Stimulated activated CD4-positive, alpha-beta T cell treated with anti-CD3 and anti-CD28 coated beads, Interleukin-4, amount 100 ng/mL, for 48 hours (primary cell): ENCODE measurements around the gene ACTBL2.
"Not testable (repeated sequence)": the region's sequence is repeated elsewhere in the genome, so short reads cannot be mapped to it uniquely, and the experiment has no call there.

ENCODE experiments used
- DNase-seq, 2 donors: peaks; one replicate each; pipeline ENCODE4 v3.0.0-alpha.2; 2020; ENCODE audit warnings: low read depth in 2 of 2

The ACTBL2 gene

DNA sequence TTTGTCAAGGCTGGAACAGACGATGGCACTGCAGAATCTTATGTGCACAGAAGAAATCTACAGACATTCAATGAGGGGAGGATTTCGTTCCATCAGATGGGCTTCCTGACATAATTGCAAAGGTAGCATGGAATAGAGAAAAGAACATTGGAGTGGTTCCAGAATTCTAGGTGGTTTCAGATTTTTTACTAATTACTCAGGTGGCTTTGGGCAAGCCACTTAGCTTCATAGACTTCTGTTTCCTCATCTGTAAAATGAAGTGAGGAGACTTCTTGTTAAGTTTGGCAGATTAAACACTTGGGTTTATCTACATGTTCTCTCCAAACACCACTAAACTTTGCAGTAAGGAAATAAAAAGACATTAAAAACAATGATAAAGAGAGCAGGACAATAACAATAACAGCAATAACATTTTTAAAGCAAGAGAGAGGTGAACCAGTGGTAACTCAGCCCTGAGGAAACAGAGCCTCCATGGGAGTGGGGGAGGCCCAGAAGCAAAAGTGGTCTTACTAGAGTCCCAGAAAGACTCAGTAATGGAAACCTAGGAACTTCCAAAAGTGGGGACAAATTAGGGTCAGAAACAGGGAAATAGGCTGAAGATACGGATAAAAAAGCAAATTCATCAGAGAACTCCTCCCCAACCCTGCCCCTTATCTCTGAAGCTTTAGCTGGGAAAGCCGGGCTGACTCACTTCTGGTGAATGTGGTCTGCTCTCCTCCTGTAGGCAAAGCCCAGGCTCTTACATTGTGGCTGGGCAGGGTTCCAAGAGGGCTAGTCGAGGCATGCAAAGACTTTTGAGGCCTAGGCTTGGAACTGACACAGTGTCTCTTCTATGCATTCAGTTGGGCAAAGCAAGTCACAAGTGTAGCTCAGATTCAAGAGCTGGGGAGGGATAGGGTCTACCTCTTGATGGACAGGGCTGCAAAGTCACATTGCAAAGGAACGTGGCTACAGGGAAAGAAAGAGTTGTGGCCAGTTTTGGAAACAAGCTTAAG, 11.8 kb upstream of the ACTBL2 start:
- peak; percentile 37 to 56 for DNase-seq

DNA sequence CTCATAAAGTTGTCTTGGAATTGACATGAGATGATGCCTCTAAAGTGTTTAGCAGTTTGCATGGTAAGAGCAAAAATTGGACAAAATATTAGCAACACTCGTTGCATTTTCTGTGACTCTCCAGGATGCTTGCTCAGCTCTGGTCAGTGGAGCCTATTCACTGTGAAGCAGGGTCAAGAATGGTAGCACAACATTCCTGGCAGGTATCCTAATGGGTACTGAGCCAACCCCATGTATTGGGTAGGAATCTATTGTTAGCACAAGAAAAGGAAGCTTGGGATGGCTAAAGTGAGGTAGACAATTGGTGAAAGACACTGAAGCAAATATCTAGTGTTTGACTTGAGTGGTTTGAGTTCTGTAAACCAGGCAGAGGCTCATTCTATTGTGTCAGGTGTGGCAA, 10.4 kb upstream of the ACTBL2 start:
- DNase-seq = no peak

DNA sequence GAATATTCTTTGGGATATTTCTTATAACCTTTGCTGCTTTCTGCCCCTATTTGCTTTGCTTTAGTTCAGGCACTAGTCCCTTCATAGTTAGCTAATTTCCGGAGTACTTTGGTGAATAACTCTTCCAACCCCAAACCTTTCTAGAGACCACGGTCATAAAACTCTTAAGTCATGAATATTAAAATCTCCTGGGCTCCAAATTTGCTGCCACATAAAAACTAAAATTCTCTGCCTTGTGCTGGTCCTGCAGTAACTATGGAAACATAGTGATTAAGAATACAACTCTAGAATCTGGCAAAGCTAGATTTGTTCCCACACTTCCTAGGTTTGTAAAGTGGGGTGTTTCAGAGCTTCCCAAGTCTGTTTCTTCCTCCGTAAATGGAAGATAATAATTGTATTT, 10.0 kb upstream of the ACTBL2 start:
- no peak for DNase-seq

DNA sequence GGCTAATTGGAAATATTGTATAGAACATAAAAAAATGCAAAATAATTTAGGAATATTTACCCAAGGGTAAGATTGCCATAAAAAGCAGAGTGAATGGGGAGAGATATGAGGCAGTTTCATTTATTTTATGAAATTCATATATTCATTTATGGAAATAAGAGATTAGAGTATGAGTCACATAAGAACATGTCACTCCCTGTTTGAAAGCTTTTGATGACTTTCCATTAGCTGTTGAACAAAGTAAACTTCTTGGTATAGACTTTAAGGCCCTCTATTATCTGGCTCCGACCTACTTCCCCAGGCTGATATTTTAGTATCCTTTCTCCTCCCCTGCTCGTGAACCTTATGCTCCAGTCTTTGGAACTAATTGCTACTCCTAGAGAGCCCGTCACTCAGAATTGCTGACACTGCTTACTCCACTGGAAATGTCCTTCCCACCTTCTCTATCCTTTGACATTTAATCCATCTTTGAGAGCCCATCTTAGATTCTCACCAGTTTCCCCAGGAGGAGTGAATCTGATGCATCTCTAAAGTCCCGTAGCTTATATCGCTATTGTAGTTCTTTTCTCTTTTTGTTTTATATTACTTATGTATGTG, 8.9 kb upstream of the ACTBL2 start:
- no peak for DNase-seq

DNA sequence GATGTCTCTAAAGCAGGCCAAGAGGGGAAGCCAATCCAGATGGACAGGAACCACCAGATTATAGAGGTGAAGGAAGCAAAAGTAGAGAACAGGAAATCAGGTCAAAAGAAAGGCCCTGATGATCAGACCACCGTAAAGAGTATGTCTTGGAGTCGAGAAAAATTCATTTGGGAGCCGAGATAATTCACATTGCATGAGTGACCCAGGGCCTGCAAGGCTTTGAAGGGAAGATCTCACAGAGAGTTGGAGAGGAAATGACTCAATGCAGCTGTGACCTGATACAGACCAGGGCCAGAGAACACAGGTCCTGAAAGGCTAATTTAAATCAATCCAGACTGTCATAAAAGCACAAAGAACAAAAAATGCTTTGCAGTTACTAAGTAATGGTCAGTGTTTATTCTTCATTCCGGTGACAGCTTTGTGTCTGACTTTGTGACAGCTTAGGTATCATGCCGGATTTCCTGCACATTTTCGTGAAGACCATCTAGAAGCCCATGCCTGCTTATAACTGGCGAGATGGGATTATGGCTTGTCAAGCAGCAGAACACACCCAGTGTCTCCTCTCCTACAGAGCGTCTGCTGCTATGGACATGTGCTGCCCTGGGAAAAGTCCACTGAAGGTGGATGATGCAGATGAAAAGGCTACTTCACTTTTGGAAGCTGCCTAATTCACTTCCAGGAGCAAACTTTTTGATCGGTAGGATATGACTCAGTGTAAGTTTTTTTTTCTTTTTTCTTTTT, 5.8 kb upstream of the ACTBL2 start:
- no peak for DNase-seq

DNA sequence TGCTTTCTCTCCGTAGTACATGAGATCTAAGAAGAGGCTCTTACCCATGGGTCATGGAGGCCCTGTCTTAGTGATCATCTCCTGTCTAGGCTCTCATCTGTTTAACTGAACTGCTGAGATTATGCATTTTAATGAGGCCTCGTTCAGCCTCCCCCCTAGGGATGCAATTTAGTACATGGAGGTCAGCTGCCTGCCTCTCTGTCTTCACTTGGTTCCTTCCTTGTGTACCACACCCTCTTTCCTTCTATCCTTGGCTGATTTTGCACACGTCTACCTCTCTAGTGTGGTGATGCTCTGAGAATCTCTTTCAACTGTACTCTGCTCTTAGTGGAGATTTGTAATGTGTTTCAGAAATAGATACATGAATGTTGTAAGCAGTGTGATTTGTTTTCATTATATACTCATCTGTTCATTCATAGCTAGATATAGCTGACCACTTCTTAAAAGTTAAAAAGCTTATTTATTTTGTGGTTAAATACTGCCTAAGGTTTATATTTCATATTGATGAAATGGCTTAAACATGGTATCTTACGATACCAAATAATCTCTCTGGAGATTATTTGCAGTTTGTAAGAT, 3.5 kb upstream of the ACTBL2 start:
- DNase-seq = no peak

DNA sequence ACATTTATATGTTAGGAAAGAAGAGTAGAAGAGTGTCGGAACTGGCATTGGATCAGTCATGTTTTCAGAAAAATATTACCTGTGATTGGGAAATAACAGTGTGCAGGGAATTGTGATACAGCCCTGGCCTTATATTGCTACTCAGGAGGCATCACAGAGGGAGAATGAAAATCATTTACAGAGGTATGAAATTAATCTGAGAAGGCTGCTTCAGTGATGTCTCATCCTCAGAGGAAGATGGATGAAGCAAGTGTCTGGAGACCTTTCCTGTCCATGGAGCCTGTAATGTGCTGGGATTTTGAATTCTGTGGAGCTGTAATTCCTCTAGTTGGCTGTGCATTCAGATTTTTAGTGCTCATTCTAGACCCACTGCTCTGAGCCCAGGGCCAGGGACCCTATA, 3.8 kb downstream of the ACTBL2 start:
- no peak for DNase-seq

DNA sequence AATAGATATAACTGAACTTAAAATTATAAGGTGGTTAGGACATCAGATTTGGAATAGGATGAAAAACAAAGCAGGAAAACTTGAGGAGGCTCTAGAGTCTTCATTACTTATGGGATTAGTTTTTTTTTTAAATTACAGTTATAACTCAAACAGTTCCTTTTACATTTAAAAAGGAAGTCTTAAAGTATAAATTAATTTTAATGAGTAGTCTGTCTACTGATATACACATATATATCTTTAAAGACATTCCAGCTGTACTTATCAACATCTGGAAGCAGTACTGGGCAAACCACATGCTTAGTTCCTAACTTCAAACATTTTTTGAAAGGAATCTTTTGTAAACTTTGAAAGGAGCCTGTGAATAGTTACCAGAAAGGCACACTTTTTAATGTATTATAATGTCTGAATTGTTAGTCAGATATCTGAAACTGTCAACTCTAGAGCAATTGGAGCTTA, 6.0 kb downstream of the ACTBL2 start:
- DNase-seq = no peak

DNA sequence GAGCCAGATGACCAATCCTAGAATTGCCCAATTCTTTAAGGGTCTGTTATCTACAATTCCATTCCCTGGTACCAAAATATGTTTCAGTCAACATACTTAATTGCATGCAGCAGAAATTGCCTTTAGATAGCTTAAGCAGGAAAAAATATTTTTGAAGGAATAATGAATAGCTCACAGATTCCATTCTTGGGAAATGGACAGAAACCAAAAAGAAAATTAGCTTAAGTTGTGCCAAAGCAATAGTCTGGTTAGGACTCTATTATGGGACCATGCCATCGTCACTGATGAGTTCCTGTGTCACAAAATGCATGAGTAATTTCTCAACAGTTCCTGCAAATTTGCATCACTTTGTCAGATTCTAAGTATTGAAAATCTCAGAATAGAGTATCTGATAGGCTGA, 12.3 kb downstream of the ACTBL2 start:
- DNase-seq = no peak

DNA sequence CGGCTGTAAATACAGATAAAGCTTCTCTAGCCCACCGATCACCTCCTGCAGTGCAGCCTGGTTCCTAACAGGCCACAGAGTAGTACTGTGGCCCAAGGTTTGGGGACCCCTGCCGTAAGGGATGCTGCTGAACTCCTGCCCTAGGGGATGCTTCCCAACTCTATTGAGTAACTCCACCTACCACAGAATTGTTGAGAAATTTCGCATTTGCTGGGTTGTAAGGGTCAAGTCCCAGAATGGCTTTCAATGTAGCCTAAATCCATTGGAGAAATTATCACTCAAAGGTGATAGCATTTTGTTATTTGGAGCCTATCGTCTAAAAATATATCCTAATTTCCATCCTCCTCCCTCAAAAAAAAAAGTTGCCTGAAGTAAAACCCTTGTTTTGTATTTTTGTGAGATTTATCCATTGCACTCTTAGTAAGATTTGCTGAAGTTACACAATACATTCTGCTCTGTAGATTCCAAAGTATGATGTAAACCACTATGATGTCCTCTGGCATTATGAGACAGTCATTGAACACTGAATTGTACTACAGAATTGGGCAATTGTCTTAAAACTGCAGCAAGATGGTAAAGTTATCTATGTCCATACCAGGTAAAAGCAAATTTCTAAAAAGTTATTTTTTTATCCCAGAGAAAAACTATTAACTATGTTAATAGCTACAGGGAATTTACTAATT, 14.0 kb downstream of the ACTBL2 start:
- DNase-seq = no peak

DNA sequence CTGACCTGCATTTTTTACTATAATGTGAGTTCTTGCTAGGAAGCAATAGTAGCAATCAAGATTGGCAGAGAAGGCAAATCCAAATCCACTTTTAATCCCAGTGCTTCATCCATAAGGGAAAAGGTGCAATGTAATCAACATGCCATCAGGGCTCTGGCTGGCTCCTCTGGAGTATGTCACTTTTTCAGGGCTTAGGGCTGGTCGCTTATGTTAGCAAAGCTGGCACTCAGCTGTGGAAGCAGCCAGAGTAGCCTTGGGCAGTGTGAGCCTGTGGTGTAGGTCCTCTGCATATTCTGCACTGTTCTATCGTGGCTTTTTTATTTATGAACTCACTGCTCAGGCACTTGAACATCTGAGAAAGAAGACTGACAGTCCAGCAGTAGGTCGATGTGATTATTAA, 16.1 kb downstream of the ACTBL2 start:
- no peak for DNase-seq

DNA sequence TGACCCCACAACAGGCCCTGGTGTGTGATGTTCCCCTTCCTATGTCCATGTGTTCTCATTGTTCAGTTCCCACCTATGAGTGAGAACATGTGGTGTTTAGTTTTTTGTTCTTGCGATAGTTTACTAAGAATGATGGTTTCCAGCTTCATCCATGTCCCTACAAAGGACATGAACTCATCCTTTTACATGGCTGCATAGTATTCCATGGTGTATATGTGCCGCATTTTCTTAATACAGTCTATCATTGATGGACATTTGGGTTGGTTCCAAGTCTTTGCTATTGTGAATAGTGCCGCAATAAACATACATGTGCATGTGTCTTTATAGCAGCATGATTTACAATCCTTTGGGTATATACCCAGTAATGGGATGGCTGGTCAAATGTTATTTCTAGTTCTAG, 22.6 kb downstream of the ACTBL2 start:
- not testable (repeated sequence) for DNase-seq

DNA sequence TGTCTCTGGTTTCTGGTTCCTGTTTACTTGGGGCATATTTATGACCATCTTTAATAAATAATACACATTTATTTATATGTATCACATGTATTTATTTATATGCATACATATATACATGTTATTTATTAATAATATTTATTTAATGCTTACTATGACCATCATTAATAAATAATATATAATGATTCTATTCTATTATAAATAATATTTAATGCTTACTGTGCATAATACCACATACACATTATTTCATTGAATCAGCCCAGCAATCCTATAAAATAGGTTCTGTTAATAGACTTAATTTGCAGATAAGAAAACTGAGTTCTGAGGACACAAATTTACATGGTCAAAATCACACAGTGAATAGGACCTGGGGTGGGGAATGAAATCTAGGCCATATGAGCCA, 24.2 kb downstream of the ACTBL2 start:
- no peak for DNase-seq

DNA sequence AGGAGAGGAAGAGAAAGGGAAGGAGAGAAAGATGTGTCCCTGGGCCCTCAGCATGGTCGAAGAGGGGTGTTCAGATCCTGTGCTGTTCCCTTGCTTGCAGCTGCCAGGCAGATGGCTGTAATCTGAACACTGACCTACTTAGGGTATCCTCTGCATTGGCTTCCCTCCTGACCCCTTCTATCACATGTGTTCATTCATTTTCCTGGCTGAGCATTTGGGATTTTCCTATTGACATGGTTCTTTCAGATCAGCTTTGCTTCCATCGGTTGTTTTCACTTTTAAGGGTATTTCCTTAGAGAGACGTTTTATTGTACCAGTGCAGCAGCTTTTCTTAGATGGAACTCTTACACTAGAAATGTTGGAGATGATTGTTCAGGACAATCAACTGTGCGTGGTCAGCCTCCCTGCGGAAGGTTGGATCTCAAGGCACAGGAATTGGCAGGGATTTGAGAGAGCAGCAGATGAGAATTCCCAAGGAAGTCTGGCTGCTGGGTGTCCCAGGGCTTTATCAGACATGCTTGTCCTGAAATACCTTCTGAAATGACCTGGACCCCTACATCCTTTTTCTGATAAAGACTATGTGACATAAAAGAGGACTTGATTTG, 26.0 kb downstream of the ACTBL2 start:
- DNase-seq = no peak

DNA sequence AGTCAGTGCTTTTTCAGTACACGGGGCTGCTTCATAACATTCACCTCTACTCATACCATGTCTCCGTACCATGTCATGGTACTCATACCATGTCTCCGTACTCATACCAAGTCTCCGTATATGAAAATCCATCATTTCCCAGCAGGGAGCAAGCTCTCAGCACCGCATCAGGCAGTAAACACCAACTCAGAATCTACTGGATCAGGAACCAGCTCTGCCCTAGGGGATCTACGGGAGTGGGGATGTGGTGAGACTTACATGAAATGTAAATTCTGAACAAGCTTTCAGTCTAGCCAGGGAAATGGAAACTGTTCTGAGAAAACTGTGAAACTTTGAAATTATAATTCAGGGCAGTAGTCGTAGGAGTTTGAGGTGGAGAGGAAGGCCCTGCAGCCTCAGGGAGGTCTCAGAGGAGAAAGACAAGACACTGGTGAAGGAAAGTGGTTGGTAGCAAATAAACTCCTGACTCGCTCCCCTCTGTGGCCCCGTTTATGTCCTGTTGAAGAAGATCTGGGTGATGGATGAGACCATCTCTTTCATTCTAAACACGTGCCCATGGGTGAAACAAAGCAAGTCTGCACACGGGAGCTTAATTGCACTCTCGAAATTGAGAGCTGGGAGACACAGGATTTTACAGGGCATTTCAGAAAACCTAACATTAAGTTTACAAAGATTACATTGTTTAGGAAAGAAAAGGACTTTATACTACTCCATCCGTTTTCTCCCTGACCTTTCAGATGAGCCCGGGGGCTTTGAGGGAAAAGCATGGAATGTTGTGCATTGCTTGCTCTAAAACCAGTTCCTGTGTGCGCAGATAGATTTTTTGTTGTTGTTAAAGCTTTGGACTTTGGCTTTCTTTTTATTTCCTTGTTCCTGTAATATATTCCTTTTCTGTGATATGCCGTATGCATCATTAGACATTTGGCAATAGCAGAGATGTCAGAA, 26.8 kb downstream of the ACTBL2 start:
- no peak for DNase-seq

DNA sequence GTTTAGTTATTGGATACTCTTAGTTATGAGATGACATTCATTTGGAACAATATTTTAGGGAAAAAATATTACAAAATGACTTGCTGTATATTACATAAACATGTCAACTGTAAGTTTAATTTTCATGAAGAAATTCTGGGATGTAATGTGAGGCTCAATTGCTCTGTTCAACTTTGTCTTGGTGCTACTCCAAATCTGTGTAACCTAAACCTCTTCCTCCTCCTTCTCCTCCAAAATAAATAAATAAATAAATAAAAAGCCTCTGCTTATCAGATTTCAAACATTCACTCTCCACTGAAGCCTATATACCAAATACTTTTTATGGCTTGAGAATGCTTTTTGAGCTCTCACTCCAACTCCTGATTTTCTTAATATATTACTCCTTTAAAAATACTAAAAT, 27.7 kb downstream of the ACTBL2 start:
- DNase-seq = no peak

DNA sequence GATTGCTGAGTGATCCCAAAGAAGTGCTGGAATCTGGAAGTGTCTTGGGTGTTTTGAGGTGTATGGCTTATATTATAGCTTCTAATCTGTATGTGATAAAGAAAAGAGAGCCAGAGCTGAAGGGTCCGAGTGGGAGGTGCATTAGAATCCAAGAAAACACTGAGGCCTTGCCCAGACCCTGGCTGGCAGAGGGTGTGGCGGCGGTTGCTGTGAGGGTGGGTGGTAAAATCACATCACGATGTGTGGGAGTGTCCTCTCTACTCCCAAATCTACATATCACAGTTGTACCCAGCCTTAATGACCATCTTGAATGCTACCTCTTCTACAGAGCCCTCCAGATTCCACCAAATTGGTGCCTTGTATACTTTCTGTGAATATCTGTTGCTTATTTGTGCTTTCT, 28.9 kb downstream of the ACTBL2 start:
- DNase-seq = no peak

DNA sequence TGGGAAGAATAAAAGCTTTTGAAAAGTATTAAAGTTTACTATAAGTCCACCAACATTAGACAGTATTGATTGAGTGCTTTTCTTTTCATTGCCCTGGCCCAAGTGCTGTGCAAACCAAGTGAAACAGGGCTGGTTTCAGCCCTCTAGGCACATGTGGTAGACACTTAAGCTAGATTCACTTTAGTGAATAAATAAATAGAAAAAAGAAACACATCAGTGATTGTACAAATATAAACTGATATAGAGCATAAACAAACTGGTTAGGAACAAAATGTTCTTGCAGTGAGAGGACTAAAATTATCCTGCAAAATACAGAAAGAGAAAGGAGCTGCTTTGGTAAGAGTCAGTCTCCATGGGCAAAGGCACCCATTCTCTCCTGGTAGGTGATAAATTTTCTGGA, 29.7 kb downstream of the ACTBL2 start:
- DNase-seq = no peak

DNA sequence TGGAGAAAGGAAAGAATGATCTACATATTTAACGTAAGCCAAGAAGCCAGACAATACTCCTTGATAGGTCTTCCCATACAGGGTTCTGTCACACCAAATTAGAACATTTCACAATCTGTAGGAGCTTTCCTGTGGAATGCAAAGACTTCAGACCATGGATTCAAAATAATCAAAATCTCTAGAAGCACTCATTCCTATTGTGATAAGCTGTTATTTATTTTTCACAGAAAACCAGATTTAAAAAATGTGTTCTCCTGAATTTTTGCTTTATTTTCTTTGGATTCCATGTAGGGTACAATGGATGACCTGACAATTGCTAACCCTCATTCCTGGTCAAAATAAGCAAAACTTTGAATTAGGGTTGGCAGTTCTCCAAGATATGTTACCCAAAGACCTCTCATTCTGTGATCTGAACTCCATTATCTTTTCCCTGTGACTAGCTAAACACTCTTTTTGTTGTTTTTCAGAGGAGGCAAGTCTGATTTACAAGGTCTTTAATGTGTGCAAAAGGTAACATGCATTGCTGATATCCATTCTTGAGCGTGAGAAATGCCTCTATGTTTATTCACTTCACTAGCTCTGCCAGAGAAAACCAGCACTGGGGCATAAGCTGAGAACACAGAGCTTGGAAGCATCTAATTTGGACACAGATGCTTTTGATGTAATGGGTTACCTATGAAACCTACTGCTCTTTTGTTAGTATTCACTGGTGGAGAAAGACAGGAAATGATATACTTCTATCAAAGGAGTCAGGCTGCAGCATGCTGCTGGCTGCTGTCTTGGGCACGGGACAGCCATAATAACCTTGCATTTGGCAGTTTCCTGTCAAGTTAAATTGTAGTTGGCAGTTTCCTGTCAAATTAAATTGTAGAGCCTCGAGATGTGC, 31.4 kb downstream of the ACTBL2 start:
- DNase-seq = no peak
